Mesothelial cell of epicardium (in vitro differentiated cells): ENCODE measurements around the gene EEF1E1. TPM values are rescaled to one million over a fixed set of nuclear protein-coding genes. Genes with fewer than 3 reads are reported as not detected.
A peak's percentile ranks its signal among the peaks of the same experiment; 100 is the strongest.

Experiments
- DNase-seq, 2 experiments: peaks; one replicate each; pipeline ENCODE4 v3.0.0; 2021; ENCODE audit warnings: low spot score in 2 of 2; ENCODE audit not compliant: unreplicated experiment in 2 of 2
- H3K27ac Mint-ChIP-seq: 2 replicates; pipeline ENCODE4 v1.8.0; 2021; ENCODE audit warnings: mixed read lengths
- H3K27me3 Mint-ChIP-seq: 2 replicates; pipeline ENCODE4 v1.8.0; 2021; ENCODE audit warnings: low read depth, mixed read lengths
- H3K36me3 Mint-ChIP-seq: 2 replicates; pipeline ENCODE4 v1.8.0; 2021; ENCODE audit warnings: mixed read lengths
- H3K4me1 Mint-ChIP-seq: 2 replicates; pipeline ENCODE4 v1.8.0; 2021; ENCODE audit warnings: mixed read lengths
- H3K4me3 Mint-ChIP-seq: 2 replicates; pipeline ENCODE4 v1.8.0; 2021; ENCODE audit warnings: mild to moderate bottlenecking, moderate library complexity, mixed read lengths
- H3K9me3 Mint-ChIP-seq: 2 replicates; pipeline ENCODE4 v1.8.0; 2021; ENCODE audit warnings: mixed read lengths
- total RNA-seq: library from RNA; stranded (reverse); gene quantifications from 3 replicates; pipeline ENCODE4 v1.2.1, GENCODE V29; 2021
- TF ChIP-seq, protein P1 (sequence below): fragments of 200-600 bp; sonication (generic); IDR thresholded peaks from one replicate; pipeline ENCODE4 v1.5.0; 2021; ENCODE audit warnings: antibody characterized with exemption; ENCODE audit not compliant: unreplicated experiment

The EEF1E1 gene
- total RNA-seq, 1 donor from 2014 or later = 34.0 TPM

- Mint-ChIP-seq H3K4me1 (peaks cover 18% of the 10 kb centered on the region), H3K9me3 (no peaks in the 10 kb centered on the region), H3K36me3 (peaks cover 13% of the 10 kb centered on the region), H3K27me3 (no peaks in the 10 kb centered on the region), H3K27ac (no peak overlapping the region), H3K4me3 (no peak overlapping the region)
- DNase-seq = no peak
- TF ChIP-seq, protein P1, sequence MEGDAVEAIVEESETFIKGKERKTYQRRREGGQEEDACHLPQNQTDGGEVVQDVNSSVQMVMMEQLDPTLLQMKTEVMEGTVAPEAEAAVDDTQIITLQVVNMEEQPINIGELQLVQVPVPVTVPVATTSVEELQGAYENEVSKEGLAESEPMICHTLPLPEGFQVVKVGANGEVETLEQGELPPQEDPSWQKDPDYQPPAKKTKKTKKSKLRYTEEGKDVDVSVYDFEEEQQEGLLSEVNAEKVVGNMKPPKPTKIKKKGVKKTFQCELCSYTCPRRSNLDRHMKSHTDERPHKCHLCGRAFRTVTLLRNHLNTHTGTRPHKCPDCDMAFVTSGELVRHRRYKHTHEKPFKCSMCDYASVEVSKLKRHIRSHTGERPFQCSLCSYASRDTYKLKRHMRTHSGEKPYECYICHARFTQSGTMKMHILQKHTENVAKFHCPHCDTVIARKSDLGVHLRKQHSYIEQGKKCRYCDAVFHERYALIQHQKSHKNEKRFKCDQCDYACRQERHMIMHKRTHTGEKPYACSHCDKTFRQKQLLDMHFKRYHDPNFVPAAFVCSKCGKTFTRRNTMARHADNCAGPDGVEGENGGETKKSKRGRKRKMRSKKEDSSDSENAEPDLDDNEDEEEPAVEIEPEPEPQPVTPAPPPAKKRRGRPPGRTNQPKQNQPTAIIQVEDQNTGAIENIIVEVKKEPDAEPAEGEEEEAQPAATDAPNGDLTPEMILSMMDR = no peak
Observed at GRCh38 chr6:8061736-8062135, 40.6 kb downstream of the EEF1E1 start.

DNA sequence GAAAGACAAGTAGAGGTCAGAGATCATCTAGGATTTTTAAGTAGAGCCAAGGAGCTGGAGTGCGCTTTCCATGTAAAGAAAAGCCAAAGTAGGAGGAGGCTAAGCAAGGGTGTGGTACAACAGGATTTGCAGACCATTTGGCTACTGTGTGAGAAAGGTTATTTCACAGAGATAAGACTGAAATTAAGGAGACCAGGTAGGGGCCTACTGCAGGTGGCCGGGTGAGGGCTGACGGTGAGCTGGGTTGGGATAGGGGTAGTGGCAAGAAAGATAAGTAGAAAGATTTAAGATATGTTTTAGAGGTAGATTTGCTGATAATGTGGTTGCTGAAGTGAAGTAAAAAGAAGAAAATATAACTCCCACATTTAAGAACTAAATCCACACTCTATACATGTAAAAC, 42.0 kb downstream of the EEF1E1 start:
- H3K9me3 Mint-ChIP-seq = no peaks in the 10 kb centered on the region
- H3K4me1 Mint-ChIP-seq = peaks cover 18% of the 10 kb centered on the region
- no peak for DNase-seq
- H3K4me3 Mint-ChIP-seq = no peak overlapping the region
- H3K27me3 Mint-ChIP-seq = no peaks in the 10 kb centered on the region
- H3K36me3 Mint-ChIP-seq = peaks cover 13% of the 10 kb centered on the region
- no peak overlapping the region for H3K27ac Mint-ChIP-seq
- TF ChIP-seq, protein P1 = no peak

GRCh38 chr6:8059129-8059528, 43.2 kb downstream of the EEF1E1 start:
- Mint-ChIP-seq H3K9me3 (no peaks in the 10 kb centered on the region), H3K27me3 (no peaks in the 10 kb centered on the region), H3K27ac (peak overlapping the region; percentile 7), H3K4me3 (no peak overlapping the region), H3K36me3 (peaks cover 13% of the 10 kb centered on the region), H3K4me1 (peaks cover 12% of the 10 kb centered on the region)
- TF ChIP-seq, protein P1 = peak; percentile 28
- no peak for DNase-seq

DNA sequence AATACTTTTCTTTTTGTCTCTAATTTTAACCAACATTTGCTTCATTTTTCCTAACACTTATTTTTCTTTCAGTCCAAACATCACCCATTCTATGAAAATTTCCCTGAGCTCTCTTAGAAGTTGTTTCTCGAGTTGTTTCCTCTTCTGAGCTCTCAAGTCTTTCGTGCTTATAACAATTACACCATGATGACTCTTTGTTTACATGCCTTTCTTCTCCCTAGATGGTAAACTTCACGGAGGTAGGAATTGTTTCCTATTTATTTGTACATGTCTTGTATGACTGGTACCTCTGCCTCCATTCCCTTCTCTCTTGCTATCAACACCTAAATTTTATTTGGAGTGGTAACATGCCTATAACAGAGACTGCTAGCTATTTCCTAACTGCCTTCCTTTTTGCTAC, 44.6 kb downstream of the EEF1E1 start:
- Mint-ChIP-seq H3K27ac (no peak overlapping the region), H3K27me3 (no peaks in the 10 kb centered on the region), H3K4me1 (peaks cover 7% of the 10 kb centered on the region), H3K9me3 (no peaks in the 10 kb centered on the region), H3K4me3 (no peak overlapping the region), H3K36me3 (peaks cover 13% of the 10 kb centered on the region)
- TF ChIP-seq, protein P1 = no peak
- DNase-seq = no peak

- no peak for DNase-seq
- Mint-ChIP-seq H3K27ac (no peak overlapping the region), H3K27me3 (no peaks in the 10 kb centered on the region), H3K36me3 (peaks cover 16% of the 10 kb centered on the region), H3K4me1 (peaks cover 4% of the 10 kb centered on the region), H3K9me3 (no peaks in the 10 kb centered on the region), H3K4me3 (no peak overlapping the region)
- TF ChIP-seq, protein P1 = no peak
Observed at GRCh38 chr6:8057263-8057662, 45.1 kb downstream of the EEF1E1 start.

GRCh38 chr6:8054276-8054675, 48.1 kb downstream of the EEF1E1 start:
- no peaks in the 10 kb centered on the region for H3K27me3 Mint-ChIP-seq
- TF ChIP-seq, protein P1 = no peak
- H3K4me1 Mint-ChIP-seq = peaks cover 4% of the 10 kb centered on the region
- H3K4me3 Mint-ChIP-seq = no peak overlapping the region
- H3K27ac Mint-ChIP-seq = no peak overlapping the region
- H3K36me3 Mint-ChIP-seq = peaks cover 17% of the 10 kb centered on the region
- peaks cover 2% of the 10 kb centered on the region for H3K9me3 Mint-ChIP-seq
- no peak for DNase-seq
